Mucosa of descending colon (tissue), 3 donors: ENCODE measurements around the gene EIF4G3. TPM values are rescaled to one million over a fixed set of nuclear protein-coding genes. Genes with fewer than 3 reads are reported as not detected.

Experiments used
- ATAC-seq: fragments of 200-7000 bp; cut with Tn5 transposase; one replicate; pipeline ENCODE4 v1.9.1; 2020; ENCODE audit warnings: mild to moderate bottlenecking, moderate library complexity
- DNase-seq, 3 donors: peaks; one replicate each; pipeline ENCODE4 v3.0.0-alpha.2; 2020
- H3K36me3 ChIP-seq: fragments of 200-600 bp; one replicate; pipeline ENCODE4 v1.8.0; 2021; ENCODE audit warnings: low read depth, mild to moderate bottlenecking
- H3K4me1 ChIP-seq: fragments of 200-600 bp; one replicate; pipeline ENCODE4 v1.8.0; 2021; ENCODE audit warnings: low read depth, mild to moderate bottlenecking
- H3K4me3 ChIP-seq: fragments of 200-600 bp; one replicate; pipeline ENCODE4 v1.8.0; 2021; ENCODE audit warnings: mild to moderate bottlenecking
- H3K9me3 ChIP-seq: fragments of 200-600 bp; one replicate; pipeline ENCODE4 v1.8.0; 2021; ENCODE audit warnings: mild to moderate bottlenecking
- intact Hi-C, 2 donors: fragments of 100-400 bp; cut with DNase I in 1 of 2; cut with micrococcal nuclease in 1 of 2; formaldehyde crosslinking; loops; one replicate each; pipeline versions ENCODE4 v1.11.0 to v1.11.1; 2022; cut with DNase I, micrococcal nuclease
- total RNA-seq, 3 donors: library from RNA; stranded (reverse); fragmentation: NEBNext Ultra II Directional in 2 of 3; extraction: Animal tissue kit (Norgen Biotek cat#: 25700) in 2 of 3; gene quantifications; one replicate each; pipeline versions ENCODE4 v1.2.1 to v1.2.4, GENCODE V29; 2021 to 2023
- TF ChIP-seq, protein P1 (sequence below): fragments of 200-600 bp; IDR thresholded peaks from one replicate; pipeline ENCODE4 v1.8.0; 2022; ENCODE audit warnings: antibody characterized with exemption, mild to moderate bottlenecking
- donor health status: DM: no; HTN: no; CAD: no; lungs with moderate emphysema.
- donor health status: DM: no; HTN: no; CAD: no.
- donor health status: DM: no; HTN: yes; CAD: no.

The EIF4G3 gene
- total RNA-seq, 3 donors from 2014 or later: 59.5 to 106 (median 90.8) TPM

DNA sequence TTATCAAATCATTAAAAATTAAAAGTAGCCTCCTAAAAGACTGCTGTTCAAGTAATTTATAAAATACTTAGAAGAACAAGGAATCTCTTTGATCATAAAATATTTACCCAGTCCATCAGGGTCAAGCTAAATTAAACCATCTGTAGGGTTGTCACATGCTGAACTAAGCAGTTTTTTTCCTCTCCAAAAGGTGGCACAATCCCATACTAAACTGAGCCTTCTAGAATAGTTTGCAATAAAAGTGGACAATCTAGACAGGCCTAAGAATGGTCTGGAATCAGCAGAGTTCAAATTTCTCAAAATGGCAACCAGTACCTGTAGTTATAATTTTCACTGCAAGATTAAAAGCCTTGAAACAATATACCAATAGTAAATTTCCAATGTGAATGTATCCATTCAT, 194.8 kb downstream of the EIF4G3 start:
- ATAC-seq (peak; percentile 58), DNase-seq (no peak)
- Histone ChIP-seq H3K4me1 (no peaks in the 10 kb centered on the region), H3K9me3 (no peaks in the 10 kb centered on the region), H3K4me3 (no peak overlapping the region), H3K36me3 (no peaks in the 10 kb centered on the region)
- intact Hi-C loops: loop anchor here (10.0 kb wide), 1 partner anchor 213 kb away; no protein-coding TSS in a partner anchor
- TF ChIP-seq, protein P1, sequence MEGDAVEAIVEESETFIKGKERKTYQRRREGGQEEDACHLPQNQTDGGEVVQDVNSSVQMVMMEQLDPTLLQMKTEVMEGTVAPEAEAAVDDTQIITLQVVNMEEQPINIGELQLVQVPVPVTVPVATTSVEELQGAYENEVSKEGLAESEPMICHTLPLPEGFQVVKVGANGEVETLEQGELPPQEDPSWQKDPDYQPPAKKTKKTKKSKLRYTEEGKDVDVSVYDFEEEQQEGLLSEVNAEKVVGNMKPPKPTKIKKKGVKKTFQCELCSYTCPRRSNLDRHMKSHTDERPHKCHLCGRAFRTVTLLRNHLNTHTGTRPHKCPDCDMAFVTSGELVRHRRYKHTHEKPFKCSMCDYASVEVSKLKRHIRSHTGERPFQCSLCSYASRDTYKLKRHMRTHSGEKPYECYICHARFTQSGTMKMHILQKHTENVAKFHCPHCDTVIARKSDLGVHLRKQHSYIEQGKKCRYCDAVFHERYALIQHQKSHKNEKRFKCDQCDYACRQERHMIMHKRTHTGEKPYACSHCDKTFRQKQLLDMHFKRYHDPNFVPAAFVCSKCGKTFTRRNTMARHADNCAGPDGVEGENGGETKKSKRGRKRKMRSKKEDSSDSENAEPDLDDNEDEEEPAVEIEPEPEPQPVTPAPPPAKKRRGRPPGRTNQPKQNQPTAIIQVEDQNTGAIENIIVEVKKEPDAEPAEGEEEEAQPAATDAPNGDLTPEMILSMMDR: no peak

DNA sequence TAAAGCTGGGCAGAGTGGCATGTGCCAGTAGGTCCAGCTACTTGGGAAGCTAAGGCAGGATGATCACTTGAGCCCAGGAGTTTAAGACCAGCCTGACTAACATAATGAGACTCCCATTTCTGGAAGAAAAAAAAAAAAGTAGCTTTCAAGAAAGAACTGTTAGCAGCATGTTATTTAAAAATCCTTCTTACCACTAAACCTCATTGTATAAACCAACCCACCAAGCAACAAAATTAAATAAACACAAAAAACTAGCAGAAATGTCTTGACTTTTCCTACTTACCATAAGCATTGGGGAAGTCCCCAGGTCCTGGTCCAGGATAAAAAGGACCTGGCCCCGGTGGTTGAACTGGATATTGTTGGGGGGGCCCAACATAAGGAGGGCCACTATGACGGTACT, 196.6 kb downstream of the EIF4G3 start:
- H3K4me3 ChIP-seq: no peak overlapping the region
- no peak for ATAC-seq
- no peaks in the 10 kb centered on the region for H3K9me3 ChIP-seq
- intact Hi-C loops: loop anchor here (10.0 kb wide), 1 partner anchor 215 kb away; no protein-coding TSS in a partner anchor
- no peaks in the 10 kb centered on the region for H3K36me3 ChIP-seq
- TF ChIP-seq, protein P1: no peak
- no peak for DNase-seq
- no peaks in the 10 kb centered on the region for H3K4me1 ChIP-seq

DNA sequence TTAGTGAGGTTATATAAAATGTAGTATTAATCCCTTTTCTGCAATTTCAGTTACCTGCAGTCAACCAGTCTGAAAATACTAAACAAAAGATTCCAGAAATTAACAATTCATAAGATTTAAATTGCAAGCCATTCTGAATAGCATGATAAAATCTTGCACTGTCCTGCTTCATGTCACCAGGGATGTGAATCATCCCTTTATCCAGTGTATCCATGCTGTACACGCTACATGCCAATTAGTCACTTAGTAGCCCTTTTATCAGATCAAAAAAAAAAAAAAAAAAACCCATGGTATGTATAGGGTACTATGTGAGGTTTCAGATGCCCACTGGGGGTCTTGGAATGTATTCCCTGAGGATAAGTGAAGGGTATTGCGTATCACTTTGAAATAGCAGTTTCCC, 198.3 kb downstream of the EIF4G3 start:
- DNase-seq (no peak), ATAC-seq (no peak)
- intact Hi-C loops: no loop called here
- Histone ChIP-seq H3K36me3 (no peaks in the 10 kb centered on the region), H3K9me3 (no peaks in the 10 kb centered on the region), H3K4me3 (no peak overlapping the region), H3K4me1 (no peaks in the 10 kb centered on the region)
- TF ChIP-seq, protein P1: no peak

DNA sequence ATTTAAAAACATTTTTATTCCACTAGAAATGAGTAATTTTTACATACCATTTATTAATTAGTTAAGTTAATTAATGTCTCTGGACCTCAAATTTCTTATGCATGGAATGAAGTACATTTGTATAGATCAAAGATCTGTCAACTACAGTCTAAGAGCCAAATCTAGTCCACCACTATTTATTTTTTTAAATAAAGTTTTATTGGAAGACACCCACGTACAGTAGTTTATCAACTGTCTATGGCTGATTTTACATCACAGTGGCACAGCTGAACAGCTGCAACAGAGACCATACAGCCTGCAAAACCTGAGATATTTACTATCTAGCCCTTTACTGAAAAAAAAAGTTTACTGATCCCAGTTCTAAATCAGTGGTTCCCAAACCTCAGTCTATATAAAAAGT, 201.0 kb downstream of the EIF4G3 start:
- intact Hi-C loops: no loop called here
- no peak for DNase-seq
- TF ChIP-seq, protein P1: no peak

DNA sequence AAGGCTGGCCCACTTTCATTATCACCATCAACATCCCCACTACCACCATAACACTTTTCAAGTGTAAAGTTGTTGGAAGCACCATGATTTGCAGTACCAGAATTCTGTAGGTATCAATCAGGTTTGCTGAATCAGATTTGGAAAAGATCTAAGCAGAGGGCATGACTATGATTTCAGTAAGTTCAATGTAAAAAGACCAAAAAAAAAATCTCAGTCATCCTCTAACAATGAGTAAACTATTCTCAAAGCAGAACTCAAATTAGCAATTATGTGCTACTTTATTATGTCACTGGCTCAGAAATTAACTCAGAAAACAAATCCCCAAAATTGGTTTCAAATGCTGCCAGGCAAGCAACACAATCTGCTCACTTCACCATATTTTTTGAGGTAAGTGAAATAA, 201.7 kb downstream of the EIF4G3 start:
- Histone ChIP-seq H3K9me3 (no peaks in the 10 kb centered on the region), H3K36me3 (no peaks in the 10 kb centered on the region), H3K4me3 (no peak overlapping the region), H3K4me1 (no peaks in the 10 kb centered on the region)
- intact Hi-C loops: no loop called here
- DNase-seq (no peak), ATAC-seq (no peak)
- TF ChIP-seq, protein P1: no peak

More for the DNA sequence above, 201.0 kb downstream of the EIF4G3 start:
- ATAC-seq: no peak
- H3K4me1 ChIP-seq: no peaks in the 10 kb centered on the region
- no peak overlapping the region for H3K4me3 ChIP-seq
- H3K36me3 ChIP-seq: no peaks in the 10 kb centered on the region
- H3K9me3 ChIP-seq: no peaks in the 10 kb centered on the region

DNA sequence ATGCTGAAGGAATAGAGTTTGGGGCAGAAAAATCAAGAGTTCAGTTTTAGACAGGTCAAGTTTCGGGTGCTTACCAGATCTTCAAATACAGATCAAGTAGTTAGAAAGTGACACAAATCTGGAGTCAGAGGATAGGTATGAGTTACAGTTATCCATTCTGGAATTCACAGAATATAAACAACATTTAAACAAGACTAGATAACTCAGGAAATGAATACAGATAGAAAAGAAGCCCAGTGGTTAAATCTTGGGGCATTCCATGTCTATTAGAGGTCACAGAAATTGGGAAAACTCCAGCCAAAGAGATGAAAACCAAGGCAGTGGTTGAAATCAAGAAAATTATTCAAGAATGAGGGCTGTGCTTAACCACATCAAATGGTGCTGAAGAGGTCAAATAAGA, 202.6 kb downstream of the EIF4G3 start:
- TF ChIP-seq, protein P1: no peak
- no peaks in the 10 kb centered on the region for H3K9me3 ChIP-seq
- intact Hi-C loops: no loop called here
- DNase-seq (no peak), ATAC-seq (no peak)
- H3K36me3 ChIP-seq: no peaks in the 10 kb centered on the region
- no peaks in the 10 kb centered on the region for H3K4me1 ChIP-seq
- H3K4me3 ChIP-seq: no peak overlapping the region
